NCI-H187 (cell line): Measurements from ENCODE around the gene PRSS38.

ENCODE experiments used
- DNase-seq, 2 experiments: peaks; one replicate each; lab custom pipeline; 2025; lab: John Stamatoyannopoulos, UW

Gene PRSS38

GRCh38 chr1:227793948-227794816, 21.3 kb upstream of the PRSS38 start:
- DNase-seq: no peak

DNA sequence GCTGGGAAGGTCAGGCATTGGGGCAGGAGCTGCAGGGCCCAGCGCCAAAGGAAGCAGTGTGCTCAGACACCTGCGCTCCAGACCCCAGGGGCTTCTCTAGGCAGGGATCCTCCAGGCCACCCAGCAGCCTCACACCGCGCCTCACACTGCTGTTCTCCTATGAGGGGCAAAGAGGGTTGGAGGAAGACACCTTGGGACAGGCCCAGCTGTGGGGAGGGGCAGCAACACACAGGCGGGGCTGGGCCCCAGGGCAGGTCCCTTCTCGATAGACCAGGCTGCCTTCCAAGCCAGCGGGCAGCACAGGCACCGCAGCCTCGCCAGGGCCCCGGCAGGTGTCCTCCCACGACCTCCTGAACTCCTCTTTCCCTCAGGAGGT, 20.7 kb upstream of the PRSS38 start:
- DNase-seq: no peak

GRCh38 chr1:227795732-227796131, 19.7 kb upstream of the PRSS38 start:
- no peak for DNase-seq

GRCh38 chr1:227796359-227796915, 19.0 kb upstream of the PRSS38 start:
- no peak for DNase-seq

DNA sequence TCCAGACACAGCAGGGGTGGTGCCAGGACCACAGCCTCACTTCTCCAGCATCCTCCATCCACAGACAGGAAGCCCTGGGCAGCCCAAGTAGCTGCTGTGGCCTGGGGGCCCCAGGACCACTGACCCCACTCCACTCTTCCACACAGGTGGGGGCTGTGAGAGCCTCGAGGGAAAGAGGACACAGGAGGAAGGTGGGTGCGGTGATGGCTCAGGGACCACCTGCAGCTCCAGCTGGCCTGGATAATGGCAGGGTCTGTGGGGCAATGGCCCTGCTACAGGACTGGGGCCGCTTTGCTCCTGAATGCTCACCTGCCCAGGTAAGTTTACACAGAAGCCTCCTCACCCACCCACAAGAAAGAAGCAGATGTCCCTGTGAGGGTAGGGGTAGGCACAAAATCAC, 18.3 kb upstream of the PRSS38 start:
- DNase-seq: no peak

DNA sequence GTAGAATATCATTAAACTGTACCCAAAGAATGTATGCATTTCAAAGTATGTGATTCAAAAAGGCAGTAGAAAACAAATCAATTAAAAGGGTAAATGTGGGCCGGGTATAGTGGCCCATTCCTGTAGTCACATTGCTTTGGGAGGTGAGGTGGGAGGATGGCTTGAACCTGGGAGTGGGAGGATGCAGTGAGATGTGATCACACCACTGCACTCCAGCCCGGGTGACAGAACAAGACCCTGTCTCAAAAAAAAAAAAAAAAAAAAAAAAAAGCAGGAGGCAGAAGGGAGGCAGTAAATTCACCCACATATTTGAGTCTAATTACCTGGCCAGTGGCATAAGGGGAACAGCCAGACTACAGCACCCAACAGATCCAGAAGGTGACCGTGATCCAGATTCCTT, 17.9 kb upstream of the PRSS38 start:
- no peak for DNase-seq

DNA sequence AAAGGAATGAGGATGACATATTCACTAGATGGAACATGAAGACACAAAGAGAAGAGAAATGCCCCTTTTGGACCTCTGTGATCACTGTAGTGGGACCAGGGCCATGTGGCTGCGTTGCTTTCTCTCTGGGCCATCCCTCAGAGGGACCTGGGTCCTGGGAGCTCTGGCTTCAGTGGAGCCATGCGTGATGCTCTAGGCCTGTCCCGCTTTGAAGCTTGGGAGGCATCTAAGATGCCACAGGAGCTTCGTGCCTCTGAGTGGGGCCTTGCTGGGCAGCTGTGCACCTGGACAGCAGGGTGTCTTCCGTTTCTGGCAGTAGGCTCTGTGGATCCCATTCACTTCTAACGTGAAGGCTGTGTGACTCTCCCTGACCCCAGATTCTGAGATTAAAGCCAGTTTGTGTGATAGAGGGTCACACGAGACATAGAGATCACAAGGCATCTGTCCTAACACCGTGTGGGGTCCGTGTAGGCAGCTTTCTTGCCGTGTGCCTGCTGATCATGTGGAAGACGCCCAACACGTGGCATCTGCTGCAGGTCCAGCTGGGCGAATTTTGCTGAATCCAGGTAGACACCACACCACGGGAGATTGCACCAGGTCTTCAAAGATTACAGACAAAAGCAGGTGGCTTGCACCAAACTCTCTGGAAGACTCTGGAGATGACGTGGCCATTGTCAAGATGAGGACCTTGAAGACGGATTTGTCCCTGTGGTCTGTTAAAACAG, 17.2 kb upstream of the PRSS38 start:
- no peak for DNase-seq

DNA sequence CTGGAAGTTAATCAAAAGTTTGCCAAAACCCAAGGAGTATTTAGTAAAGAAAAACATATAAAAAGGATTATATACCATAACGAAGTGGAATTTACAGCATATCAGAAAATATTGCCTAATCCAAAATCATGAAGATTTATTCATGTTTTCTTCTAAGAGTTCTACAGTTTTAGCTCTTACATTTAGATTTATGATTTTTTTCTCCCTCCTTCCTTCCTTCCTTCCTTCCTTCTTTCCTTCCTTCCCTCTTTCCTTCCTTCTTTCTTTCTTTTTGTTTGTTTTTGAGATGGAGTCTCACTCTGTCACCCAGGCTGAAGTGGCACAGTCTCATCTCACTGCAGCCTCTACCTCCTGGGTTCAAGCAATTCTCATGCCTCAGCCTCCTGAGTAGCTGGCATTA, 15.7 kb upstream of the PRSS38 start:
- DNase-seq: no peak

GRCh38 chr1:227803933-227804332, 11.5 kb upstream of the PRSS38 start:
- DNase-seq: no peak

DNA sequence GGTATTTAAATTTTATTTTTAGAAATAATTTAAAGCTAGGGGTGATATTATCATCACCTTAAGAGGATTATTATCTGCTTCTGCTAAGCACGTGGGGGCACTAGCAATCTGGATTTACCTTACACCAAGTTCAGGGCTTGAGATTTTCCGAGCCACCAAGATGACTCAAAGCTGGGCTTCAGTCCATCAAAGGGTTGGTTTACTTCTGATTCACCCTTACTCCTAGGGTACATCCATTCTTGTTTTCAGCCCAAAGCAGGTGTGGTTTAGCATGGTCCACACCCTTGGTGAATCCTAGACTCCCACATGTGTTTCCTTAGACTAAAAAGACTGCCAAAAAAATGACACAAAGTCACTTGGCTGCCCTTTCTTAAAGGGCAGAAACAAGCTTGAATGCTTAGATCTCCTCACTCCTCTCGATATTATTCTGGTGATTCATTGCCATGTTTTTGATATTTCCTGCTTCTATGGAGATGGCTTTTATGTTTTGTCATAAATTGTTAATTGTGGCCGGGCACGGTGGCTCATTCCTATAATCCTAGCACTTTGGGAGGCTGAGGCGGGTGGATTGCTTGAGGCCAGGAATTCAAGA, 9.8 kb upstream of the PRSS38 start:
- no peak for DNase-seq

GRCh38 chr1:227808566-227808965, 6.9 kb upstream of the PRSS38 start:
- no peak for DNase-seq

DNA sequence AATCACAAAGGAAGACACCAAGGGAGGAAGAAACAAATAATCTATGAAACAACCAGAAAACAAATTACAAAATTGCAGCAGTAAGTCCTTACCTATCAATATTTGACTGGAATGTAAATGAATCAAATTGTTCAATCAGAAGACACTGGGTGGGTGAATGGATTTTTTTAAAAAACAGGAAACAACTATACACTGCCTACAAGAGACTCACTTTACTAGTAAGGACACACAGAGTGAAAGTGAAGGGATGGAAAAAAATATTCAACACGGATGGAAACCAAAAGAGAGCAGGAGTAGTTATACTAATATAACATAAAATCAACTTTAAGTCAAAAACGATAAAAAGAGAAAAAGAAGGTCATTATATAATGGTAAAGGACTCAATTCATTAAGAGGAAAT, 6.4 kb upstream of the PRSS38 start:
- DNase-seq: no peak

- no peak for DNase-seq
Measured at GRCh38 chr1:227813962-227814361, 1.5 kb upstream of the PRSS38 start.

- DNase-seq: no peak
Measured at GRCh38 chr1:227816750-227817446, 1.4 kb downstream of the PRSS38 start.

- no peak for DNase-seq
Measured at GRCh38 chr1:227823537-227823936, 8.1 kb downstream of the PRSS38 start.

DNA sequence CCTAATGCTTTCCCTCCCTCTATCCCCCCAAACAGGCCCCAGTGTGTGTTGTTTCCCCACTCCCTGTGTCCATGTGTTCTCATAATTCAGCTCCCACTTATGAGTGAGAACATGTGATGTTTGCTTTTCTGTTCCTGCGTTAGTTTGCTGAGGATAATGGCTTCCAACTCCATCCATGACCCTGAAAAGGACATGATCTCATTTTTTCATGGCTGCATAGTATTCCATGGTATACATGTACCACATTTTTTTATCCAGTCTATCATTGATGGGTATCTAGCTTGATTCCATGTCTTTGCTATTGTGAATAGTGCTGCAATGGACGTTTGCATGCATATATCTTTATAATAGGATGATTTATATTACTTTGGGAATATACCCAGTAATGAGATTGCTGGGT, 8.7 kb downstream of the PRSS38 start:
- DNase-seq: no peak

GRCh38 chr1:227828786-227829185, 13.3 kb downstream of the PRSS38 start:
- DNase-seq: no peak

DNA sequence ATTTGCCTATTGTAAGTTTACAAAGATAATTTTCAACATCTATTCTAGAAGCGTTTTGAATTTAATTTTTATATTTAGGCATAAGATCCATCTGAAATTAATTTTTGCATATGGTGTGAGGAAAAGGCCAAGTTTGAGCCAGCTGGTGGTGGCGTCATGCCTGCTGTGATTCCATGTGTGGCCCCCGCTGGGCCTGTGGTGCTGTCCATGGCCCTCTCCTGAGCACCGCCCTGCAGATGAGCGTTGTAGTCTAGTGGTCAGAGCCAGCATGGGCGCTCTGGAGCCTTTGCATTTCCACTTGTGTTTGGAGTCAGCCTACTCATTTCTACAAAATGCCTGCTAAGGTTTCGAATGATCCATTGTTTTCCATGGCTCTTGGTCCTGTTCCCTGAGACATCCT, 22.7 kb downstream of the PRSS38 start:
- DNase-seq: no peak

GRCh38 chr1:227841096-227841495, 25.6 kb downstream of the PRSS38 start:
- DNase-seq: no peak

- no peak for DNase-seq
Measured at GRCh38 chr1:227844320-227845146, 29.1 kb downstream of the PRSS38 start.

DNA sequence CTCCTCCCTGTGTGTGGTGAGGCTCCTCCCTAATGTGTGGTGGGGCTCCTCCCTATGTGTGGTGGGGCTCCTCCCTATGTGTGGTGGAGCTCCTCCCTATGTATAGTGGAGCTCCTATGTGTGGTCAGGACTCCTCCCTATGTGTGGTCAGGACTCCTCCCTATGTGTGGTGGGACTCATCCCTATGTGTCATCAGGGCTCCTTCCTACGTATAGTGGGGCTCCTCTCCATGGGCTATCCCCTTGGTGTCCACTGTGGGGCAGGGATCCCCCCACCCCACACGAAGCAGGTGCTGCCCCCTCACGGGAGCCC, 29.6 kb downstream of the PRSS38 start:
- DNase-seq: no peak
